NOMO-1 treated with DMSO at 0.1 percent for 48 hours (cell line): Measurements from ENCODE around the gene TCF4.

Experiments
- DNase-seq: peaks from one replicate; lab custom pipeline; 2025; ENCODE audit not compliant: unreplicated experiment; lab: John Stamatoyannopoulos, UW

The TCF4 gene

DNA sequence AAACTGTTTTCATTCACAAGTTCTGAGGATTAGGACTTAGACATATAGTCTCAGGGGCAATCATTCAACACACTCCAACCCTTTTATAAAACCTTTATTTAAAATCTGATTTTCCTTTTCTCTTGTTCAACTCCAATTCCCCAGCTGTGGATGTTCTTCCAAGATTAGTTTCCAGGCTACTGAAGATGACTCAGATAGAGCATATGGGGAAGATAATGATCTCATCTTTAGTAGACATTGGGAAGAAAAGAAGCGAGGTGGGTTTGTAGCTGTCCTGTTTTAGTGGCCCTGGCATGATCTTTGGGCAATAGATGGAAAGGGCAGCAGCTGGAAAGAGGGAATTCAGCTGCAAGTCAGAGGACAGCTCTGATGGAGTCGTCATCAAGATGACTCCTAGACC, 381.1 kb downstream of the TCF4 start:
- DNase-seq, result no peak

DNA sequence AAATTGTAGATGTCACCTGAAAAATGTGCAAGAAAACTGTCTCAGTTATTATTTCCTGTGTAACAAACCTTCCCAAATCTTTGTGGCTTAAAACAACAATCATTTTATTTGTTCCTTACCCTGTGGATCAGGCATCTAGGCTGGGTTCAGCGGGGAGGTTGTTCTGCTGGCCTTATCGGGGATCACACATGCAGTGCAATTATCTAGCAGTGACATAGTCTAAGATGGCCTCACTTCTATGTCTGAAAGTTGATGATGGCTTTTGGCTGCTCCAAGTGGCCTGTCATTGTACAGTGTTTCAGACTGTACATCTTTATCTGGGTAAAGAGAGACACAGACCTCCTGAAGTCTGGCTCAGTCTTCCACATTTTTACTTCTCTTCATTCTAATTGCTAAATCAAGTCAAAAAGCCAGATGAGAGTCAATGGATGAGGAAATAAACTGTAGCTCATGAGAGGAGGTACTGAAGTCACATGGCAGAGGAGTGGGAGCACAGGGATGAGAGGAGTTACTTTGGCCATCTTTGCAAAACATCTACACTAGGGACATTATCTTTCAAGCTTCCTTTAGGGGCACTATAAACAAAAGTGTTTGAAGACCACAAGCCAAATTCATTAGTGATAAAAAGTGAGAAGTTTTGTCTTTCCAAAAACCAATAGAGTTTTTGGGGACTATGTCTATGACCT, 385.6 kb downstream of the TCF4 start:
- DNase-seq, result no peak

DNA sequence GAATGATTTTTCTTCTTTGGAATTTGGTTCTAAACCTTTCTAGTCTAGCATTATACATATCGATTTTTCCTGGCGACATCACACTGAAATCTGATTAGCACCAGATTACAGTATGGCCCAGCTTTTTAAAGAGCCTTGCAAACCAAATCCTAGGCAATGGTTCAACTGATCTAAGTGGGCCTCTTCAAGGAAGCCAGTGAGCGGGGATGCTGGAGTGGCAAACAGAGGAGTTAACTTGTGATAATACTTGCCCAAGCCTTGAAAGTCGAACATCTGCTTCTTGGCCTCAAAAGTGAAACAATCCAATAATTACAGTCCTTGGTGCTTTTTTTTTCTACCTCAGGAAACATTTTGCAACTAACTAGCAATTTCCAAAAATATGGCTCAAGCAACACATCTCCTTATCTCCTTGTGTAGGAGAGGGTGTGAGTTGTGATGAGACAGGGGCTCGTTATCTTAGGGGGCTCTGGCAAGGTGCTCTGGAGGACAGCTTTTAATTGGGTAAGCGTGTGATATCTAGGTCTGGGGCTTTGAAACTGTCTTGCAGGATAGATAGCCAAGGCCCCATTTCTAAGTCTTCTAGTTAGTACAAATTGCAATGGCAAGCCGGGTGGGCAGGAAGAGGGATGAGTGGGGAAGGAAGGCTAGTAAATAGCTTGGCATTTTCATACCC, 388.6 kb downstream of the TCF4 start:
- DNase-seq, result no peak

DNA sequence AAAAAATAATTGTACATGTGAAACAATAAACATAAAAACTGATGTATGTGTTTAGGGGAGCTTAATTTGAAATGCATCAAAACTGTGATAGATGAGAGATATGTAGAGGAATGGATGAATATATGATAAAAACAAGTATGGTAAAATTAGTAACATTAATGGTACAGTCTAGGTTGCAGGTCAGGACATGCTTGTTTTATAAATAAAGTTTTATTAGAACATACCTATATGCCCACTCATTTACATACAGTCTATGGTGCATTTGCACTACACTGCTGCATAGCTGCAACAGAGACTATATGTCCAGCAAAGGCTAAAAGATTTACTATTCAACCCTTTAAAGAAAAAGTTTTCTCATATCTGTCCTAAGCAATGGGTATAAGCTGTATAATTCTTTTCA, 392.1 kb downstream of the TCF4 start:
- DNase-seq, result no peak

DNA sequence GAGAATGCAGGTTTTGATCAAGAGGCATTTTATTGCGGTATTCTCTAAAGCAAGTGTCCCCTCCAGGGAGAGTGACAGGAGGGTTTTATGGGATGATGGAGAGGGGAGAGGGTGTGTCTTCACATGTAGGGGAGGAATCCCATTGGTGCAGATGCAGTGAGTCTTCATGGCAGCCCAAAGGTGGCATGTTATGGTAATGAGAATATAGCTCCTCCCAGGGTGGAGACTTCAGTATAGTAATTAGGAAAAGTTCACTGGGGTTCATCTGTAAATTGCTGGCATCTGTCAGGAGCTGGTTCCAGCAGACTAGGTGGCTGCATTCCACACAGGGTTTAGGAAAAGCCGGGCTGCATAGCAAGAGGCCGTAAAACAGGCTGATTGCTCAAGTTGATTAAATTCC, 398.0 kb downstream of the TCF4 start:
- DNase-seq, result no peak

DNA sequence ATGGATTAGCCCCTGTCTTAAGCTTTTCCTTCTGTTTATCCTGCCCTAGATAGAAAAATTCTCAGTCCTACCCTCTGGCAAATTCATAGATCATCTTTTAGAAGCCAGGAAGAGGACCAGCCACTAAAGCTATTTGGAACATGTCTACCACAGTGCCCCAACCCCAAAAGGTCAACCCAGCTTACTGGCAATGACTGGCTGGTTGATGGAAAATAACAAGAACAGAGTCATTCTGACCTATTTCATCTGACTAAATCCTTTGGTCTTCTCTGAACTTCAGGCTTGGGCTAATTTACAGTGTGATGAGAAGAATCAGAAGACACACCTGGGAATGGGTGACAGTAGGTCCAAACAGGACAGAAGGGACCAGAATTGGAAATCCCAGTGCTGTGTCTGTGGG, 401.4 kb downstream of the TCF4 start:
- no peak for DNase-seq

DNA sequence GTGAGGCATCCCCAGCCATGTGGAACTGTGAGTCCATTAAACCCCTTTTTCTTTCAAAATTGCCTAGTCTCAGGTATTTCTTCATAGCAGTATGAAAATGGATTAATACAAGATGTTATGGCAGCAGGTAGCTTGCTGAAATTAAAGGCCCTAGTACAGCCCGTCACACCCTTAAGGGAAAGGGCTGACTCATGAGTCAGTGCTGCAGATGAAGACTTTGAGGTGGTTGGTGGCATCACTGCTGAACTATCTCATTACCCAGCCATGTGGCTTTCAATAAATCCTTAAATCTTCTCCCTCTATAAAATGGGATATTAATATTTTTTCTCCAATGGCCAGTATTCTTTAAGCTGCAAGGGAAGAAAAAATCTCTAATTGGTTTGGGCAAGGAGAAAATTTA, 402.6 kb downstream of the TCF4 start:
- DNase-seq, result no peak

DNA sequence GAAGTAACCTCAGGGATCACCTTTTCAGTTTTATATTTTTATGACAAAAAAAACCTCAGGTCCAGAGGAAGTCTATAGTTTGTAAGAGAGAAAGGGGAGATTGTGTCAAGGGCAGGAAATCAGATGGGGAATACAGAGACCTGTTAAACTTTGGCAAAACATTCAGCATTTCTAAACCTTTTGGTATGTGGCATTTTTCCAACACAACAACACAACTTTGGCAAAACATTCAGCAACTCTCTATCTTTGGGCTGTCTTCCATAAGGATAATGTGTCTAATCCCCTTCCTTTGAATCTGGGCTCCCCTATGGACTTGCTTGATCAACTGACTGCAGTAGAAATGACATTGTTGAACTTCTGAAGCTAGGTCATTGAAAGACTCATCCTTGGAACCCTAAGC, 408.2 kb downstream of the TCF4 start:
- DNase-seq, result no peak

DNA sequence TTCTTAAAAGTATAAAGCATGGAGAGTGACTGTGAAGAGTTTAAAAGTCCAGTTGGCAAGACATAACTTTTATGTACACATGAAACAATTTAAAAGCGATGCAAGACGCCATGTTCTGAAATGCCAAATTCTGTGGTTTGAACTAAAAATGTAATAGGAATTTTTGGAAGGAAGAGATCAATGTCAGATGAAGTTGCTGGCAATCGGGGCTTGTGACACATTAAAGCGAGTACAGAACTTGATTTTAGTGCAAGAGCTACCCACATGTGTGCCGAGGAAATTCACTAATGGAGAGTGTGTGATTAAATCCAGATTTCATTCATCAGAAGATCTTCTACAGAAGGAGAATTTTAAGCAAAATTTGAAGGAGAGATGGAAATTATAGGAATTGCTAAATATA, 408.6 kb downstream of the TCF4 start:
- no peak for DNase-seq

DNA sequence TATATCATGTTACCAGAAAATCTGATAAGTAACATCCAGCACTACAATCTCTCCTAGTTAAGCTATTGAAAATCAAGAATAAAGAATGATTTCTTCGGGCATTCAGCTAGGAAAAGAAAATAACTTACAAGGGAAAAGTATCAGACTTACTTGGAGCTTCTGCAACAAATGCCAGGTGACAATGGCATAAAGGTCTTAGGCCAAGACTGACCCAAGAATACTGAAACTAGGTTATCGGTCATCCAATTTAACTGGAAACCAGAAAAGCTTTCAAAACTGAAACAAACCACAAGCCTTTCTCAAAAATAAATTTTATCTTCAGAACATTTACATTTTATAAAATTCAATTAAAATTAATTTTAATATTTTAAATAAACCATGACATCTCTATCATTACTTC, 414.7 kb downstream of the TCF4 start:
- DNase-seq, result no peak
